GM23338 (cell line): Measurements from ENCODE around the gene TMEM30B.

Source experiments
- CREB1 ChIP-seq: fragments of 250-450 bp; sonication (Bioruptor Pico); IDR thresholded peaks from 2 replicates; pipeline ENCODE4 v1.5.0; 2020; ENCODE audit warnings: low read depth, mild to moderate bottlenecking, moderate library complexity
- EZH2 ChIP-seq: fragments of 200-600 bp; sonication (generic); IDR thresholded peaks from one replicate; pipeline ENCODE4 v1.8.0; 2017; ENCODE audit warnings: antibody characterized with exemption, mild to moderate bottlenecking, low read depth; ENCODE audit not compliant: unreplicated experiment
- EZH2phosphoT487 ChIP-seq: fragments of 200-600 bp; sonication (generic); IDR thresholded peaks from one replicate; pipeline ENCODE4 v1.8.1; 2018; ENCODE audit warnings: antibody characterized with exemption; ENCODE audit not compliant: unreplicated experiment
- TF ChIP-seq, protein P1 (sequence below), 2 experiments: fragments of 200-600 bp in 1 of 2; sonication (generic) in 1 of 2; conservative IDR thresholded peaks; 2 replicates each; pipeline versions ENCODE4 v1.5.1 to v1.6.1; 2016 to 2017; ENCODE audit warnings: antibody characterized with exemption in 2 of 2, low read depth in 2 of 2, mild to moderate bottlenecking in 2 of 2, moderate library complexity in 1 of 2
- TF ChIP-seq, protein P2 (sequence below): IDR thresholded peaks from one replicate; pipeline ENCODE4 v1.6.1; 2018; ENCODE audit warnings: antibody characterized with exemption; ENCODE audit not compliant: unreplicated experiment

DNA sequence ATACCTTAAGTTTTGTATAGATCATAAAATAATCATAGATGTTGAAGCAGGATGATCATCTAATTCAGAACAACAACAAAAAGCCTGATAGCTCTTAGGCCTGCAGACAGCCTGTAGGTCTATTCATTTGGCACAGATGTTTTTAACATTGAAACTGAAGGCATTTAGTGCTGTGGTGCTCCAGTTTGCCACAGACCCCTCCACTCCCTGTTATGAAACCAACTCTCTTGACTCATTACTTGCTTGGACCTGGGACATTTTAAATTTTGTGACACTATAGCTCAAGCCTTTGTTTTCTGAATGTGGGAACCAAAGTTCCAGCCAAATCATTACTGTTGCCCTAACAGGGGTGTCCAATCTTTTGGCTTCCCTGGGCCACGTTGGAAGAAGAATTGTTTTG, 49.4 kb upstream of the TMEM30B start:
- TF ChIP-seq, protein P1, sequence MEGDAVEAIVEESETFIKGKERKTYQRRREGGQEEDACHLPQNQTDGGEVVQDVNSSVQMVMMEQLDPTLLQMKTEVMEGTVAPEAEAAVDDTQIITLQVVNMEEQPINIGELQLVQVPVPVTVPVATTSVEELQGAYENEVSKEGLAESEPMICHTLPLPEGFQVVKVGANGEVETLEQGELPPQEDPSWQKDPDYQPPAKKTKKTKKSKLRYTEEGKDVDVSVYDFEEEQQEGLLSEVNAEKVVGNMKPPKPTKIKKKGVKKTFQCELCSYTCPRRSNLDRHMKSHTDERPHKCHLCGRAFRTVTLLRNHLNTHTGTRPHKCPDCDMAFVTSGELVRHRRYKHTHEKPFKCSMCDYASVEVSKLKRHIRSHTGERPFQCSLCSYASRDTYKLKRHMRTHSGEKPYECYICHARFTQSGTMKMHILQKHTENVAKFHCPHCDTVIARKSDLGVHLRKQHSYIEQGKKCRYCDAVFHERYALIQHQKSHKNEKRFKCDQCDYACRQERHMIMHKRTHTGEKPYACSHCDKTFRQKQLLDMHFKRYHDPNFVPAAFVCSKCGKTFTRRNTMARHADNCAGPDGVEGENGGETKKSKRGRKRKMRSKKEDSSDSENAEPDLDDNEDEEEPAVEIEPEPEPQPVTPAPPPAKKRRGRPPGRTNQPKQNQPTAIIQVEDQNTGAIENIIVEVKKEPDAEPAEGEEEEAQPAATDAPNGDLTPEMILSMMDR (conservative IDR thresholded peaks at IDR 0.05; ENCODE audit: low read depth in 2 of 2), result no peak
- TF ChIP-seq EZH2 (no peak), EZH2phosphoT487 (no peak), CREB1 (CRISPR knock-in tag) (no peak)
- TF ChIP-seq, protein P2, sequence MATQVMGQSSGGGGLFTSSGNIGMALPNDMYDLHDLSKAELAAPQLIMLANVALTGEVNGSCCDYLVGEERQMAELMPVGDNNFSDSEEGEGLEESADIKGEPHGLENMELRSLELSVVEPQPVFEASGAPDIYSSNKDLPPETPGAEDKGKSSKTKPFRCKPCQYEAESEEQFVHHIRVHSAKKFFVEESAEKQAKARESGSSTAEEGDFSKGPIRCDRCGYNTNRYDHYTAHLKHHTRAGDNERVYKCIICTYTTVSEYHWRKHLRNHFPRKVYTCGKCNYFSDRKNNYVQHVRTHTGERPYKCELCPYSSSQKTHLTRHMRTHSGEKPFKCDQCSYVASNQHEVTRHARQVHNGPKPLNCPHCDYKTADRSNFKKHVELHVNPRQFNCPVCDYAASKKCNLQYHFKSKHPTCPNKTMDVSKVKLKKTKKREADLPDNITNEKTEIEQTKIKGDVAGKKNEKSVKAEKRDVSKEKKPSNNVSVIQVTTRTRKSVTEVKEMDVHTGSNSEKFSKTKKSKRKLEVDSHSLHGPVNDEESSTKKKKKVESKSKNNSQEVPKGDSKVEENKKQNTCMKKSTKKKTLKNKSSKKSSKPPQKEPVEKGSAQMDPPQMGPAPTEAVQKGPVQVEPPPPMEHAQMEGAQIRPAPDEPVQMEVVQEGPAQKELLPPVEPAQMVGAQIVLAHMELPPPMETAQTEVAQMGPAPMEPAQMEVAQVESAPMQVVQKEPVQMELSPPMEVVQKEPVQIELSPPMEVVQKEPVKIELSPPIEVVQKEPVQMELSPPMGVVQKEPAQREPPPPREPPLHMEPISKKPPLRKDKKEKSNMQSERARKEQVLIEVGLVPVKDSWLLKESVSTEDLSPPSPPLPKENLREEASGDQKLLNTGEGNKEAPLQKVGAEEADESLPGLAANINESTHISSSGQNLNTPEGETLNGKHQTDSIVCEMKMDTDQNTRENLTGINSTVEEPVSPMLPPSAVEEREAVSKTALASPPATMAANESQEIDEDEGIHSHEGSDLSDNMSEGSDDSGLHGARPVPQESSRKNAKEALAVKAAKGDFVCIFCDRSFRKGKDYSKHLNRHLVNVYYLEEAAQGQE, result no peak
